ENCODE measurements around the gene FTHL17. TPM values are rescaled to one million over a fixed set of nuclear protein-coding genes. Genes with fewer than 3 reads are reported as not detected.

FTHL17 gene
- total RNA-seq, 1 donor from 2014 or later, result not detected

DNA sequence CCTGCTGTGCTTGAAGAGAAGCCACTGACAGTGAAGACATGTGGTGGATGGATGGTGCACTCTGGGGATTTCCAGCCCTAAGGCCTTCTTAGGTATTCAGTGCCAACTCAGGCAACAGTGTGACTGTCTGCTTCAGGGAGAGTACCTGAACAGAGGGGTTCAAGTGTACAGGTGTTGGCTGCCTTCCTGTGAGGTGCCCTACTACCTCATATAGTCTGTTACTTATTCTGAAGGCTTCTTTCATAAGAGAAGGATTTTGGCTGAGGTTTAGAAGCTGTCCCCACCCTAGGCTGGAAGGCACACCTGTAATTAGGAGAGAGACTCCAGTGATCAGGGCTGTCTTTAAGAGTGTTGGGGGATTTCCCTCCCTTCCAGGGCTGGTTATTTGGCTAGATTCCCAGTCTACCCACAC lies 1.8 kb downstream of the FTHL17 start:
- Mint-ChIP-seq H3K9me3 (peaks cover 5% of the 10 kb centered on the region), H3K4me3 (no peak overlapping the region), H3K27me3 (no peaks in the 10 kb centered on the region), H3K36me3 (ENCODE audit: low read depth) (no peaks in the 10 kb centered on the region), H3K4me1 (peaks cover 1% of the 10 kb centered on the region), H3K27ac (no peak overlapping the region)
- intact Hi-C loops (cut with micrococcal nuclease), result no loop called here
- no peak for ATAC-seq (ENCODE audit: low read depth)
- TF ChIP-seq, protein P1, sequence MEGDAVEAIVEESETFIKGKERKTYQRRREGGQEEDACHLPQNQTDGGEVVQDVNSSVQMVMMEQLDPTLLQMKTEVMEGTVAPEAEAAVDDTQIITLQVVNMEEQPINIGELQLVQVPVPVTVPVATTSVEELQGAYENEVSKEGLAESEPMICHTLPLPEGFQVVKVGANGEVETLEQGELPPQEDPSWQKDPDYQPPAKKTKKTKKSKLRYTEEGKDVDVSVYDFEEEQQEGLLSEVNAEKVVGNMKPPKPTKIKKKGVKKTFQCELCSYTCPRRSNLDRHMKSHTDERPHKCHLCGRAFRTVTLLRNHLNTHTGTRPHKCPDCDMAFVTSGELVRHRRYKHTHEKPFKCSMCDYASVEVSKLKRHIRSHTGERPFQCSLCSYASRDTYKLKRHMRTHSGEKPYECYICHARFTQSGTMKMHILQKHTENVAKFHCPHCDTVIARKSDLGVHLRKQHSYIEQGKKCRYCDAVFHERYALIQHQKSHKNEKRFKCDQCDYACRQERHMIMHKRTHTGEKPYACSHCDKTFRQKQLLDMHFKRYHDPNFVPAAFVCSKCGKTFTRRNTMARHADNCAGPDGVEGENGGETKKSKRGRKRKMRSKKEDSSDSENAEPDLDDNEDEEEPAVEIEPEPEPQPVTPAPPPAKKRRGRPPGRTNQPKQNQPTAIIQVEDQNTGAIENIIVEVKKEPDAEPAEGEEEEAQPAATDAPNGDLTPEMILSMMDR (IDR thresholded peaks at IDR 0.05), result no peak
- DNase-seq, result no peak
- ChIA-PET CTCF (no interaction called here), POLR2A (no interaction called here)

DNA sequence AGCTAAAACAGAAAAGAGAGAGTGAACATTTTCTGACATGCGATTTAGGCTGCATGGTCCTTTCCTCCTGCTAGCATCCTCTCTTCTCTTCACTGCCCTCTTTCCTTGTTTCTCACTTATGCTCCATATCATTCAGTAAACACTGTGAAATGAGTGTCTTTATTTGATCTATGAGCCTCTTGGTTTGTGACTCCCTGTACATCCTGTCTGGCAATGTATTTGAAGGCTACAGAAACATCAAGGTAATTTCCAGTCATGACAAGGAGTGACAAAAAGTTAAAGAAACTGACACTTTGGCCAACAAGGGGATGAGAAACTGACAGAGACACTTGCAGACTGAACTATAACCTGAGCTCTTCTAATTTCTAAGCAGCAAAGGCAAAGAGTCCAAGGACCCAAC lies 8.7 kb downstream of the FTHL17 start:
- TF ChIP-seq, protein P1 (IDR thresholded peaks at IDR 0.05), result no peak
- ChIA-PET POLR2A (no interaction called here), CTCF (no interaction called here)
- Mint-ChIP-seq H3K4me1 (no peaks in the 10 kb centered on the region), H3K36me3 (ENCODE audit: low read depth) (no peaks in the 10 kb centered on the region), H3K9me3 (no peaks in the 10 kb centered on the region), H3K4me3 (no peak overlapping the region), H3K27me3 (no peaks in the 10 kb centered on the region), H3K27ac (no peak overlapping the region)
- ATAC-seq (ENCODE audit: low read depth) (no peak), DNase-seq (no peak)
- intact Hi-C loops (cut with micrococcal nuclease), result no loop called here

DNA sequence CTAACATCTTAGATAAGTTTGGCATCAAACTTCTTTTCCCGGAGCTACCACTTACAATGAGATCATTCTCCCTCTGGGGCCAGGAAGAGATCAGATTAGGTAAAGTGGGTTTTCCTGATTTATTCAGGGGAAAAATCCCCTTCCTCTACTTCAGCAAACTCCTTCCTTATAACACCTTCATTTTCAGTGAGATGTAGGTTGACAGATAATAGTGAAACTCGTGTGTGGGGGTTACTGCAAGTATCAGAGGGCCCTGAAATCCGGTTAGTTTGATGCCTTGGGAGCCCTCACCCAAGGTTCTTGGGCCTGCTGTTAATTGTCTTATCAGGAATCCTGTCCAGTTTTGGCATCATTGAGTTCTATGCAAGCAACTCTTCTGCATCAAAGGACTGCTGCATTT lies 10.8 kb downstream of the FTHL17 start:
- Mint-ChIP-seq H3K36me3 (ENCODE audit: low read depth) (no peaks in the 10 kb centered on the region), H3K27ac (no peak overlapping the region), H3K9me3 (no peaks in the 10 kb centered on the region), H3K27me3 (no peaks in the 10 kb centered on the region), H3K4me3 (no peak overlapping the region), H3K4me1 (no peaks in the 10 kb centered on the region)
- no peak for ATAC-seq (ENCODE audit: low read depth)
- intact Hi-C loops (cut with micrococcal nuclease), result no loop called here
- TF ChIP-seq, protein P1 (IDR thresholded peaks at IDR 0.05), result no peak
- no peak for DNase-seq
- POLR2A ChIA-PET, result no interaction called here
- CTCF ChIA-PET, result no interaction called here

DNA sequence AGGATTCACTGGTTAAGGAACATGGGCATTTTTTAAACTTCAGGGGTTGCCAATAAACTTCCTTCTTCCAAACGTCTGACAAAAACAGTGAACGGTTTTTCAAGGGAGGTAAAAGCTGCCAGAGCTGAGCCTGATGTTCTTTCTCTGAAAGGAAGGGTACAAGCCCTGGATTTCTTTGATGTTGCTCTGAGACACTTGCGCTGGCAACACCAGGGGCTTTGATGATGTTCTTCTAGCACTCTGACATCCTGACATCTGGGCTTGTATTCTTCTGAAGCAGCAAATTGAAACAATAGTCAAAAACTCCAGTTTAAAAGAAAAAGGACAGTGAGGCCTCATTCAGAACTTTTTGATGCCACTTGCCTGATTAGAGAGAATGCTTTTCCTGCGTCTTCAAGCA lies 11.8 kb downstream of the FTHL17 start:
- Mint-ChIP-seq H3K4me3 (no peak overlapping the region), H3K27me3 (no peaks in the 10 kb centered on the region), H3K36me3 (ENCODE audit: low read depth) (no peaks in the 10 kb centered on the region), H3K27ac (no peak overlapping the region), H3K9me3 (no peaks in the 10 kb centered on the region), H3K4me1 (no peaks in the 10 kb centered on the region)
- intact Hi-C loops (cut with micrococcal nuclease), result no loop called here
- no peak for DNase-seq
- ChIA-PET CTCF (no interaction called here), POLR2A (no interaction called here)
- TF ChIP-seq, protein P1 (IDR thresholded peaks at IDR 0.05), result no peak
- no peak for ATAC-seq (ENCODE audit: low read depth)

DNA sequence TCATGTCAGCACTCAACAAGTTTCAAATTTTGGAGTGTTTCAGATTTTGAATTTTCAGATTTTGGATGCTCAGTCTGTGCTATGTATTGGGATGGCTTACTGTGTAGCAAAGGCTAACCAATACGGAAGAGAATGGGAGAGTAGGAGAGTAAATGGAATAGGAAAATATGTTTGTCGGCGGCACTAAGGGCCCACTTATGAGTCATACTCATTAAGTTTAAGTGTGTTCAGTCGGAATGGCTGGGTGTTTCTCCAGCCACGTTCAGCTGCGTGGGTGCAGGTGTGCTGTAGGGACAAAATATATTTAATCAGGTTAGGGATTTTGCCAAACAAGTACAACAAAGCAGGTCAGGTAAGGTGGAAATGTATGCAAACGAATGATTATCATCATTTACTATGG lies 13.6 kb downstream of the FTHL17 start:
- TF ChIP-seq, protein P1 (IDR thresholded peaks at IDR 0.05), result no peak
- H3K4me1 Mint-ChIP-seq, result no peaks in the 10 kb centered on the region
- DNase-seq (no peak), ATAC-seq (ENCODE audit: low read depth) (no peak)
- H3K27me3 Mint-ChIP-seq, result no peaks in the 10 kb centered on the region
- no peak overlapping the region for H3K27ac Mint-ChIP-seq
- H3K36me3 Mint-ChIP-seq (ENCODE audit: low read depth), result no peaks in the 10 kb centered on the region
- POLR2A ChIA-PET, result no interaction called here
- H3K4me3 Mint-ChIP-seq, result no peak overlapping the region
- CTCF ChIA-PET, result no interaction called here
- intact Hi-C loops (cut with micrococcal nuclease), result no loop called here
- no peaks in the 10 kb centered on the region for H3K9me3 Mint-ChIP-seq
